ENCODE data around the gene KCNK10.

- TF ChIP-seq CTCF (conservative IDR thresholded peaks at IDR 0.05; ENCODE audit: low read length) (no peak), EZH2phosphoT487 (IDR thresholded peaks at IDR 0.05; ENCODE audit: borderline replicate concordance, low read depth, low read length) (no peak)
Measured at GRCh38 chr14:88140874-88141273, 182.2 kb downstream of the KCNK10 start.

All from OCI-LY7 (cell line).